IgD-negative memory B cell (primary cell): ENCODE data around the gene UBE2QL1. TPM values are rescaled to one million over a fixed set of nuclear protein-coding genes. Genes with fewer than 3 reads are reported as not detected.

Experiments used
- polyA plus RNA-seq: library from polyadenylated mRNA; unstranded; fragments of 300-500 nt; fragmentation: Illumina TruSeq; gene quantifications from one replicate; pipeline ENCODE4 v1.2.3, GENCODE V29; 2021

UBE2QL1 gene
- polyA plus RNA-seq, 1 donor from 2014 or later = not detected

Other genes with a start within 250 kb of the UBE2QL1 start
- 114 TPM for gene MED10, start 70.3 kb upstream of the UBE2QL1 start, polyA plus RNA-seq
- gene NSUN2, start 184.2 kb downstream of the UBE2QL1 start, polyA plus RNA-seq = 33.1 TPM
- 14.9 TPM for gene SRD5A1, start 184.6 kb downstream of the UBE2QL1 start, polyA plus RNA-seq